Measurements from ENCODE around the gene DHRS9. TPM values are rescaled to one million over a fixed set of nuclear protein-coding genes. Genes with fewer than 3 reads are reported as not detected.

DHRS9 gene
- total RNA-seq, 3 donors from 2014 or later (not counting 1 experiment from before 2014, with no cell fraction given) = 2.4 TPM; not detected in 2

GRCh38 chr2:169091256-169091655 lies 21.9 kb downstream of the DHRS9 start:
- peaks cover 11 to 18% of the 10 kb centered on the region in 2 donors for H3K4me1 Mint-ChIP-seq
- no peak overlapping the region for H3K4me3 Mint-ChIP-seq
- H3K36me3 ChIP-seq (ENCODE audit: control insufficient read depth, insufficient read depth, low read length) = no peaks in the 10 kb centered on the region
- no peak for TF ChIP-seq CTCF (IDR thresholded peaks at IDR 0.05)
- 87% methylated on average over 2 of the region's 3 CpGs for WGBS (ENCODE audit: insufficient coverage)
- peaks cover 2 to 5% of the 10 kb centered on the region in 2 donors for H3K27me3 Mint-ChIP-seq (ENCODE audit: low read depth in 2 of 2)
- no peaks in the 10 kb centered on the region for H3K4me1 ChIP-seq (ENCODE audit: control insufficient read depth, insufficient read depth, low read length)
- no peak overlapping the region for H3K27ac Mint-ChIP-seq
- peaks cover 5% of the 10 kb centered on the region for H3K36me3 Mint-ChIP-seq
- no peak overlapping the region for H3K4me3 ChIP-seq (ENCODE audit: low read length)
- no peaks in the 10 kb centered on the region for H3K9me3 Mint-ChIP-seq
- H3K27ac ChIP-seq (ENCODE audit: low read length) = no peak overlapping the region
- no peaks in the 10 kb centered on the region for H3K9me3 ChIP-seq (ENCODE audit: control insufficient read depth, insufficient read depth, low read length)
- DNase-seq = no peak
- ATAC-seq = no peak
- intact Hi-C loops (cut with micrococcal nuclease) = no loop called here
- H3K27me3 ChIP-seq (ENCODE audit: control insufficient read depth, insufficient read depth, low read length) = no peaks in the 10 kb centered on the region

- Mint-ChIP-seq H3K36me3 (no peaks in the 10 kb centered on the region), H3K27ac (no peak overlapping the region), H3K4me1 (peaks cover 11 to 19% of the 10 kb centered on the region in 2 donors), H3K4me3 (no peak overlapping the region), H3K27me3 (ENCODE audit: low read depth in 2 of 2) (no peaks in the 10 kb centered on the region), H3K9me3 (no peaks in the 10 kb centered on the region)
- no peaks in the 10 kb centered on the region for H3K27me3 ChIP-seq (ENCODE audit: control insufficient read depth, insufficient read depth, low read length)
- H3K4me3 ChIP-seq (ENCODE audit: low read length) = no peak overlapping the region
- no peak overlapping the region for H3K27ac ChIP-seq (ENCODE audit: low read length)
- 92% methylated on average over 5 of the region's 8 CpGs for WGBS (ENCODE audit: insufficient coverage)
- DNase-seq (no peak), ATAC-seq (no peak)
- TF ChIP-seq CTCF (IDR thresholded peaks at IDR 0.05) = no peak
- intact Hi-C loops (cut with micrococcal nuclease) = no loop called here
- no peaks in the 10 kb centered on the region for H3K4me1 ChIP-seq (ENCODE audit: control insufficient read depth, insufficient read depth, low read length)
- H3K36me3 ChIP-seq (ENCODE audit: control insufficient read depth, insufficient read depth, low read length) = no peaks in the 10 kb centered on the region
- no peaks in the 10 kb centered on the region for H3K9me3 ChIP-seq (ENCODE audit: control insufficient read depth, insufficient read depth, low read length)
Measured at GRCh38 chr2:169091761-169092519, 22.6 kb downstream of the DHRS9 start.

GRCh38 chr2:169093535-169093934 lies 24.2 kb downstream of the DHRS9 start:
- Histone ChIP-seq H3K4me3 (ENCODE audit: low read length) (no peak overlapping the region), H3K27ac (ENCODE audit: low read length) (no peak overlapping the region), H3K9me3 (ENCODE audit: control insufficient read depth, insufficient read depth, low read length) (no peaks in the 10 kb centered on the region), H3K27me3 (ENCODE audit: control insufficient read depth, insufficient read depth, low read length) (no peaks in the 10 kb centered on the region), H3K4me1 (ENCODE audit: control insufficient read depth, insufficient read depth, low read length) (no peaks in the 10 kb centered on the region), H3K36me3 (ENCODE audit: control insufficient read depth, insufficient read depth, low read length) (no peaks in the 10 kb centered on the region)
- peaks cover 11 to 19% of the 10 kb centered on the region in 2 donors for H3K4me1 Mint-ChIP-seq
- no peak overlapping the region for H3K4me3 Mint-ChIP-seq
- H3K36me3 Mint-ChIP-seq = no peaks in the 10 kb centered on the region
- no peak for TF ChIP-seq CTCF (IDR thresholded peaks at IDR 0.05)
- DNase-seq = no peak
- 82% methylated on average over 2 of the region's 2 CpGs for WGBS (ENCODE audit: insufficient coverage)
- intact Hi-C loops (cut with micrococcal nuclease) = no loop called here
- no peaks in the 10 kb centered on the region for H3K9me3 Mint-ChIP-seq
- no peak overlapping the region for H3K27ac Mint-ChIP-seq
- no peaks in the 10 kb centered on the region for H3K27me3 Mint-ChIP-seq (ENCODE audit: low read depth in 2 of 2)
- no peak for ATAC-seq

GRCh38 chr2:169094676-169095075 lies 25.3 kb downstream of the DHRS9 start:
- Histone ChIP-seq H3K27me3 (ENCODE audit: control insufficient read depth, insufficient read depth, low read length) (no peaks in the 10 kb centered on the region), H3K36me3 (ENCODE audit: control insufficient read depth, insufficient read depth, low read length) (no peaks in the 10 kb centered on the region)

More at GRCh38 chr2:169094676-169095075, 25.3 kb downstream of the DHRS9 start:
- no peaks in the 10 kb centered on the region for H3K27me3 Mint-ChIP-seq (ENCODE audit: low read depth in 2 of 2)
- no peak overlapping the region for H3K4me3 ChIP-seq (ENCODE audit: low read length)
- WGBS (ENCODE audit: insufficient coverage) = no CpG with 5 or more reads among the region's 1 CpG
- H3K9me3 ChIP-seq (ENCODE audit: control insufficient read depth, insufficient read depth, low read length) = no peaks in the 10 kb centered on the region
- ATAC-seq (no peak), DNase-seq (no peak)
- H3K4me3 Mint-ChIP-seq = no peak overlapping the region
- intact Hi-C loops (cut with micrococcal nuclease) = no loop called here
- no peak overlapping the region for H3K27ac Mint-ChIP-seq
- H3K4me1 ChIP-seq (ENCODE audit: control insufficient read depth, insufficient read depth, low read length) = no peaks in the 10 kb centered on the region
- peaks cover 11 to 13% of the 10 kb centered on the region in 2 donors for H3K4me1 Mint-ChIP-seq
- no peak for TF ChIP-seq CTCF (IDR thresholded peaks at IDR 0.05)
- H3K9me3 Mint-ChIP-seq = no peaks in the 10 kb centered on the region
- no peak overlapping the region for H3K27ac ChIP-seq (ENCODE audit: low read length)
- H3K36me3 Mint-ChIP-seq = no peaks in the 10 kb centered on the region

Measured in natural killer cell (primary cell).